NCI-H774 (cell line): Measurements from ENCODE around the gene DYRK3.
"Not testable (repeated sequence)": the region's sequence is repeated elsewhere in the genome, so short reads cannot be mapped to it uniquely, and the experiment has no call there.

Experiments
- DNase-seq: peaks from one replicate; lab custom pipeline; 2025; lab: John Stamatoyannopoulos, UW

Gene DYRK3

DNA sequence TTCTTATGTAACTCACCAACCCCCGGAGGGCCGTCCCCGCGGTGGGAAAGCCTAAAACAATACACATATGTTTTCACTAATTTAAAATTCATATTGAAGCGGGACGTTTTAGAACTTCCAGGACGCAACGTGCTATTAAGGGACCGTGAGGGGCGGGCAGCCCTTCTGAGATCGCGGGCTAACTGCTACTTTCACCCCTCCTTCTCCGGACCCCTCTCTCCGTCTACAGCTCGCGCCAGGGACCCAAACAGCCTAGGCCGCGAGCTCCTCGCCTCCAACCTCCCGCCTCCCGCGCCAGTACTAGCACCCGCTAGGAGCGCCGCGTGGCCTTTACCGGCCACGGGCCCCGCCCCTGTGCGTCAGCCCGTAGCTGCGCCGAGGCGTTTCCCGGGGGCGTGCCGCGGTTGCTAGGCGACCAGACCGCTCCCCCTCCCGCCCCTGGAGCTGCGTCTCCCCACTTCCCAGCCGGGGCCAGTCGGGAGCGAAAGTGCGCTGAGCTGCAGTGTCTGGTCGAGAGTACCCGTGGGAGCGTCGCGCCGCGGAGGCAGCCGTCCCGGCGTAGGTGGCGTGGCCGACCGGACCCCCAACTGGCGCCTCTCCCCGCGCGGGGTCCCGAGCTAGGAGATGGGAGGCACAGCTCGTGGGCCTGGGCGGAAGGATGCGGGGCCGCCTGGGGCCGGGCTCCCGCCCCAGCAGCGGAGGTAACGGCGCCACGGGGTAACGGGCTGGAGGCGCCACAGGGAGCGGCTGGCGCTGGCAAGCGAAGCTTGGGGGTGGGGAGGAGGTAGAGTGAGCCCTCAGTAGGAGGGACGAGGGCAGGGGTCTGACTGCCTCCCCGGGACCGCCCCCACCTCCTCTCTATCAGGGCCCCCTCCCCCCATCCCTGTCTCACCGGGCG, at the start of gene DYRK3:
Gene DYRK3, plus strand, starts transcription at position 457 of the 898 bp plus-strand sequence. Its CDS starts 168 bp downstream, at position 625.
- peak; percentile 96 for DNase-seq

DNA sequence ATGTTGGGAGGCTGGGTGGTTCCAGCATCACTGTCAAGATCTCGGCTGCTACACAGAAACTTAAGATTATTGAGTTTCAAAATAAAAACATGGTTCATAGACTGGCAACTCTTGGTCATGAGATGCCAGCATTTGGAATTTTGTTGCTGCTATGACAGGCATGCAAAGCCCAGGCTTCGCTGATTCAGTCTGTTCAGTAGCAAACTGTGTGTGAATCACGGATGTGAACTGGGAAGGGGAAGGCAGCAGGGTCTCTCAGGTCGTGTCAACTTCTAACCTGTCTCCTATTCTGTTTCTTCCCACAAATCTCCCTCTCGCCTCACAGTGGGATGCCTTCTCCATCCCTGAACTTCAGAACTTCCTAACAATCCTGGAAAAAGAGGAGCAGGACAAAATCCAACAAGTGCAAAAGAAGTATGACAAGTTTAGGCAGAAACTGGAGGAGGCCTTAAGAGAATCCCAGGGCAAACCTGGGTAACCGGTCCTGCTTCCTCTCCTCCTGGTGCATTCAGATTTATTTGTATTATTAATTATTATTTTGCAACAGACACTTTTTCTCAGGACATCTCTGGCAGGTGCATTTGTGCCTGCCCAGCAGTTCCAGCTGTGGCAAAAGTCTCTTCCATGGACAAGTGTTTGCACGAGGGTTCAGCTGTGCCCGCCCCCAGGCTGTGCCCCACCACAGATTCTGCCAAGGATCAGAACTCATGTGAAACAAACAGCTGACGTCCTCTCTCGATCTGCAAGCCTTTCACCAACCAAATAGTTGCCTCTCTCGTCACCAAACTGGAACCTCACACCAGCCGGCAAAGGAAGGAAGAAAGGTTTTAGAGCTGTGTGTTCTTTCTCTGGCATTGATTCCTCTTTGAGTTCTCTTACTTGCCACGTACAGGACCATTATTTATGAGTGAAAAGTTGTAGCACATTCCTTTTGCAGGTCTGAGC, 48.6 kb upstream of the DYRK3 start:
- no peak for DNase-seq

DNA sequence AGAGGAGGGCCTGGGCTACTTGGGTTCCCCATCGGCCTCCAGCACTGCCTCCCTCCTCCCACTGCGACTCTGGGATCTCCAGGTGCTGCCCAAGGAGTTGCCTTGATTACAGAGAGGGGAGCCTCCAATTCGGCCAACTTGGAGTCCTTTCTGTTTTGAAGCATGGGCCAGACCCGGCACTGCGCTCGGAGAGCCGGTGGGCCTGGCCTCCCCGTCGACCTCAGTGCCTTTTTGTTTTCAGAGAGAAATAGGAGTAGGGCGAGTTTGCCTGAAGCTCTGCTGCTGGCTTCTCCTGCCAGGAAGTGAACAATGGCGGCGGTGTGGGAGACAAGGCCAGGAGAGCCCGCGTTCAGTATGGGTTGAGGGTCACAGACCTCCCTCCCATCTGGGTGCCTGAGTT, 47.4 kb upstream of the DYRK3 start:
- DNase-seq = no peak

DNA sequence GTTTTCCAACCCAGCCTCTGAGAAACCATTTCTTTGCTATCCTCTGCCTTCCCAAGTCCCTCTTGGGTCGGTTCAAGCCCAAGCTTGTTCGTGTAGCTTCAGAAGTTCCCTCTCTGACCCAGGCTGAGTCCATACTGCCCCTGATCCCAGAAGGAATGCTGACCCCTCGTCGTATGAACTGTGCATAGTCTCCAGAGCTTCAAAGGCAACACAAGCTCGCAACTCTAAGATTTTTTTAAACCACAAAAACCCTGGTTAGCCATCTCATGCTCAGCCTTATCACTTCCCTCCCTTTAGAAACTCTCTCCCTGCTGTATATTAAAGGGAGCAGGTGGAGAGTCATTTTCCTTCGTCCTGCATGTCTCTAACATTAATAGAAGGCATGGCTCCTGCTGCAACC, 46.8 kb upstream of the DYRK3 start:
- DNase-seq = no peak

DNA sequence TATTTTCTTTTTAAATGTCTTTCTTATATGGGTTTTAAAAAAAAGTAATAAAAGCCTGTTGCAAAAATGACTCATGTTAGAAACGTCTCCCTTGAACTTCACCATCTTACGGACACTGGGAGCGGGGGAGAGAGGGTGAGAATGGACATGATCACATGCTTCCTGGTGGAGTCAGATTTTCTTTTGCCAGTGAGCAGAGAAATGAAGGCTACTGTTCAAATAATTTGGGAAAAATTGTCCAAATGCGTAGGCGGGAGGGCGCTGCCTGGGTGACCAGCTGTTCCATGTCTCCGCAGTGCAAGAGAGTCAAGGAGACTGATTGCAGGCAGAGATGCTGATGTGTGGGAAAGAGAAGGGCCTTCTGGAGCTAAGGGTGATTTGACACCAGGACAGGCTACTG, 46.1 kb upstream of the DYRK3 start:
- no peak for DNase-seq

DNA sequence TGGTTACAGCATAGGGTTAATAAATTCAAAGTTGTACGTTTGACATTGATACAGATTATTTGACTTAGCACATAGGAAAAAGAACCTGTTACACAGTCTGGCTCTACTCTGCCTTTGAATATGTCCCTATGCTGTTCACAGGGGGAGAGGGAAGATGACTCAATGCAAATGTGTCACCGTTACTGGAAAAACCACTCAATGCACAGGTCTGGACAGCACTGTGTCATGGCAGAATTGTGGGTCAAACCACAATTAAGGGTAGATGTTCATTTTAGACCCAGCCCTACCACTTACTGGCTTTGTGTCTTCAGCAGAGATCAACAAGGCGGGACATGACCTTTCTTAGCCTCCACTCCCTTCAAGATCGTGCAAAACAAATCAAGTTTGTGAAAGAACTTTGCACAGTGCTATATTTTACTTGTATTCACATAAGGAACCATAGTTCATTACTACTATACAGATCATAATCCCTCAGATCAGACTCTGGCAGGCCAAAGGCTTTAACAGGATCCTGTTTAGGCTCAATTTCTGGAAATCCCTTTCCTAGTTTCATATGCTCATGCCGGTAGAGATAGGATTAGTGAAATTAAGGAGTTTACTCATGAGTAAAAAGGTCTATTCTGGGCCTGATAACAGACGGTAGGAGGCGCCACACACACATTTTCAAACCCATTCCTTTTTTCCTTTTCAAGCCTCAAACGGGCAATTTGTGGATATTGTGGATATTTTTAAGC, 45.1 kb upstream of the DYRK3 start:
- no peak for DNase-seq

DNA sequence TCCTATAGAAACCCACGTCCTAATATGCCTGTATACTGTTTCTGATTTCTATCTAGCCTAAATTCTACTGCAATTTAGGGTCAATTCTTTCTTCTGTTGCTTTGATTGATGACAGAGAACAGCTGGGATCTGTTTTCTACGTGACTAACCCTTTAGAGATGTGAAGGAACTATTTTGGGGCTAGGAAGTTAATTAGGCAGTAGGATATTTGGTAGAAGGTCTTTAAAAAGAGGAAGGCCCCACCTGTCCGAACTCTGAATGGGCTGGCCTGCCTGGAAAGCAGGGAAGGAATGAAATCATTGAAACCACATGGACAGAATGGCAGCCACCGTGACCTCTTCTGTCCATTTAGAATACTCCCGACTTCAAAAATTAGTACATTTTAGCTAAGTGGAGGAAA, 44.1 kb upstream of the DYRK3 start:
- no peak for DNase-seq

DNA sequence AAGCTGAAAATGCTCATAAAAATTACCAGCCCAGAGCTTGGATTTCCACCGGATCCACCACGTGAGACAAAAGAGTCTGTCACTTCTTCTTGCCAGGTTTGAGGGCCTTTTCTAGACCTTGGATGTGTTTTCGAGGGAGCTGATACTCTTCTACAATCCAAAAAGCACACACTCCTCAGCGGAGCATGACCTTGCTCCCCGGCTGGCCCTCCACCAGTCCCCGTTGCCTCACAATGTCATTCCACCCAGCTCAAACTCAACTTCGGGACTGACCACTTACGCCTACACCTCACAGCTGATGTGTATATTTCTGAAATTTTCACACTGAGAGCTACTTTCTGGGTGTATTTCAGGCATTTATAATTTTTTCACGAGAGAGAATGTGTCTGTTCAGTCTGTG, 43.6 kb upstream of the DYRK3 start:
- no peak for DNase-seq

DNA sequence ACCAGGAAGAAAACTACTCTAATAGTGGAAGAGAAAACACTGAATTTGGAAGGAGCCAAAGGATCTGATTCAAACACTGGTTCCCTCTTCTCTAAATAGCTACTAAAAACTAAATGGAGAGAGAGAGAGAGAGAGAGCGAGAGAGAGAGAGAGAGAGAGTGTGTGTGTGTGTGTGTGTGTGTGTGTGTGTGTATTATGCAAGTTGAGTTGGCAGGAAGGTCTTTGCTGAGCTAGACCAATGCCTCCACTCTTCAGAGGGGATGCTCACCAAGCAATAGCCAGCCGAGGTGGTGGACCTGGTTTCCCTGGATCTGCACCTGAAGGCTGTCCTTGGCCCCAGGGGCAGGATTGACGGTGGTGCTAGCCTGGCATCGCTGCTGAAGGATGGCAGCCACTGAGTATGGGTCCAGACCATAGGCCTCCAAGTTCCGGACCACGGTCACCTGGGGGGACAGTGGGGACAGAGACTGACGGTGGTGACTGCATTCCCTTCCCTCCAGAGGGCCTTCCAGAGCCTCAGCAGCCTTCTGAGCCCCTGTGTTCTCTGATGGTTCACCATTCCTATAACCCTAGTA, 41.9 kb upstream of the DYRK3 start:
- DNase-seq = no peak

DNA sequence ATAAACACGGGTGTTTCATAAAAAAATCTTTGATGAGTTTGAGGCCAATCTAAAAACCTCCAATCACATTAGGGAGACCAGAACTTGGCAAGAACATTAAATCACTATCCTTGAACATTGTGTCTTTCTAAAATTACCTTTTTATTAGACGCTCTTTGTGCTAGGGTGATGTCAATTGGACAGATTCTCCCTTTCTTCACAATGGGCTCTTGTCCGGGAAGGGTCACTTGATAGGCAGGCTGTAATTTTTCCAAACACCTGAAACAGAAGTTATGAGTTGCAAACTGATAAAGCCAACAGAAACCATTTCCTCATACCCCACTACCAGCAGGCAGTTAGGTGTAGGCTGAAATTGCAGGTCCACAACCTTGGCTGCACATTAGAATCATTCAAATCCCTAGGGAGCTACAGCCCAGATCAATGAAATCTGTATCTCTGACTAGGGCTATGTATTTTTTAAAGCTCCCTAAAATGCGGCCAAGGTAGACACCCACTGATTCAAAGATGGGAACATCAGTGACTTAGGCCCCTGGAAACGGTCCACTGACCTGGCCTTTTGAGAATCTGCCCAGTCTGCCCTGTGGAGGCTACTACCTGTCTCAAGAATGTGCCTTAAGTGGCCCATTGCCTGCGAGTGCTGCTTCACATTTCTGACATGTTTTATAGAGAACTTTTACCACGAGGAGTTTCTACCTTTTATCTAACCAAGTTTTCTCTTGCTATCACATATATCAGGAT, 39.6 kb upstream of the DYRK3 start:
- DNase-seq = no peak

DNA sequence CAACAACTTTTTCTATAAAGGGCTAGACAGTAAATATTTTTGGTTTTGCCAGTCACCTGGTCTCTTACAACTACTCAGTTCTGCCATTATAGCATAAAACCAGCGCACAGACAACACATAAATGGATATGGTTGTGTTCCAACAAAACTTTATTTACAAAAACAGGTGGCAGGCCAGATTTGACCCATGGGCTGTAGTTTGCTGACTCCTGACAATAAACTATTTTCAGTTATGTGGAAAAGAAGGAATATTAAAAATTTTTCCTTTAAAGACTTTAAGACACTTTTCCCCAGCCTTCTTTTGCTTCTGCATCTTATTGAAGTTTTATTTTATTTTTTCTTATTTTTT, 39.0 kb upstream of the DYRK3 start:
- DNase-seq = no peak

DNA sequence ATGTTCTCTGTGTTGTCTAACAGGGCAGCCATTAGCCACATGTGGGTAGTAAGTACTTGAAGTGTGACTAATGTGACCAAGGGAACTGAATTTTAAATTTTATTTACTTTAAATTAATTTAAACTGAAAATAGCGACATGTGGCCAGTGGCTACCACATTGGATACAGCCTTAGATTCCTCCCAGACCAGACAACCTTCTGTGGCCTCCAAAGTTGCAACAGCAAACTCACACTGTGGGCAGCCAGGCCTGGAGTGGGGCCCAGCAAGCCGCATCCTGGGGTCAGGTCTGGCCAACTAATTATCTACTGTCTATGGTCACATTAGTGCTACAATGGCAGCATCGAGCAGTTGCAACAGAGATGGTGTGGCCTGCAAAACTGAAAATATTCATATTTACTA, 34.8 kb upstream of the DYRK3 start:
- DNase-seq = no peak

DNA sequence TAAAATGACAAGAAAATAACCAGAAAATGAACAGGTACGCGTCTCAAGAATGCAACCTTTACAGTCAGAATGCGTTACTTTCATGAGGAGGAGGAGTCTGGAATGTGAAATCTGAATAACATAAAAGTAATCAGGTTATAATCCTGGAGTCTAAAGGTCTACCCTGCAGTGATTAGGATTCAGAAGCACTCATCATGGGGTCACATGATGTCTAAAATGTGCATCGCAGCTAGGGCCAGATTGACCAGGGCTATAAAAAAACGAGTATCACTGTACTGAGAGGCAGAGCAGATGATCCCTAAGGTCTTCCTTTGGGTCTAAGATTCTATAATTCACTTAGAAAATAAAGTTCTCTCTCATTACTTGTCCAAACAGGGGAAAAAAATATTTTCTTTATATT, 30.5 kb upstream of the DYRK3 start:
- DNase-seq = no peak

DNA sequence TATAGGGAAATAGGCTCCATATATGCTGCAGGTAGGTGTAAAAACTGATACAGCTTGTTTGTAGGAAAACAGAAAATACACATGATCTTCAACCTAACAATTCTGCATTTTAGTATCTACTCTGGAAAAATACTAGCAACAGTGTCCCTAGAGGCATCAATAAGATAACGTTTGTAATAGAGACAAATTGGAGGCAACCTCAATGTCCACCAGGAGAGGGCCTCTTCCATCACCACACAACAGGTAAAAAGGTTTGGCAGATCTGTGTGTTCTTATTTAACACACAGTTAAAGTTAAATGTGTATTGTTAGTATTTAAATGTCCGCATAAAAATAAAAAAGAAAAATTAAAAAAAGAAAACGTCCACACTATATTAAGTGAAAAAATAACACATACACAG, 28.5 kb upstream of the DYRK3 start:
- DNase-seq = no peak

DNA sequence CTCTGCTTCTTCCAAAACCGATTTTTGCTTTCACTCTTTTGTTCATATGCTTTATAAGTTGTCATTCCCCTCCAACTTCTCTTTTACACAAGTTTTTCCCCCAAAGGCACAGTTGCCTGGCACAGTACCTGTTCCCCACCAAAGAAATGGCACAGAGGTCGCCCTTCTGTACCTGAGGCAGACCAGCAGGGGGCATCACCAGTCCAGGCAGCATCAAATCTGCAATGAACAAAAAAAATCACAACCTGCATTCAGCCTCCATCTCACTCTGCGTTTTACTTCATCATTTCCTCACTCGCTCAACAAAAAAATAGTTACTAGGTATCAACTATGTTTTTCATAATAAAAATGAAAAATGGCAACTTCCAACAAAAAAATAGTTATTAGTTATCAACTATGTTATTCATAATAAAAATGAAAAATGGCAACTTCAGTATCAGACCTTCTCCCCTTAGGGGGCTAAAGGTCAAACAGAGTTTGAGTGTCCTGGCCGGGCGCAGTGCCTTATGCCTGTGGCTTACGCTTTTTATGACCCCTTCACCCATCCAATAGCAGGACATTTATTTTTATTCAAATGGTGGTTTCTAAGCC, 27.1 kb upstream of the DYRK3 start:
- peak; percentile 16 for DNase-seq

DNA sequence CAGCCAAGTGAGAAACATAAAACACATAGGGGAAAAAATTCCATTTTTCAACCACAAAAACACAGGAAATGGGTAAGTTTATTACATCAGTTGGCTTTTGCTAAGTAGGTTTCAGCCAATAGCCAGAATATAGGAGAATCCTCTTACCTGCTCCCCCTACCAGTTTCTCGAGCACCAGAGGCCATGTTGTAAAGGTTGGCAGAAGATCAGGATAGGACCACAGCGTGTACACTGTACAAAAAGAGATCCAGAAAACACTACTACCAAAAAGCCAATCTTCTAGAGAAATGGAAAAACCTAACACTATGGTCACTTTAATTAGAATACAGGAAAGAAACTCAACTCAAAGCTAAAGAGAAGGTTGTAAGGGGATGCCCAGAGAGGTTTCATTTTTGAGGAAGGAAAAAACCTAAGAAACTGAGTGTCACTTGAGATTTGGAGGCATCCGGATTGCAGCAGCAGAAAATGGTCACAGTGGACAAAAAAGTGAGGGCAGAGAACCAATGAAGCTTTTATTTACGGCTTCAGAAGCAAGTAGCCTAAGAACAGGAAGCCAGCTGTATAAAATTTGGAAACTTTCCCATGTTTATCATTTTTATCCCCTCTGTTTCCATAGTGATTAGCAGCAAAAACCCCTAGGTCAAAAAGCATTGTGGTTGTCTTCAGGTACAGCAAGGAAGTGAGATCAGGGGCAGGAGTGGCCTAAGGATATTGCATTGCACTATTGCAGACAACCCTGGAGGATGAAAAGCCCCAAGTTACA, 25.9 kb upstream of the DYRK3 start:
- no peak for DNase-seq

DNA sequence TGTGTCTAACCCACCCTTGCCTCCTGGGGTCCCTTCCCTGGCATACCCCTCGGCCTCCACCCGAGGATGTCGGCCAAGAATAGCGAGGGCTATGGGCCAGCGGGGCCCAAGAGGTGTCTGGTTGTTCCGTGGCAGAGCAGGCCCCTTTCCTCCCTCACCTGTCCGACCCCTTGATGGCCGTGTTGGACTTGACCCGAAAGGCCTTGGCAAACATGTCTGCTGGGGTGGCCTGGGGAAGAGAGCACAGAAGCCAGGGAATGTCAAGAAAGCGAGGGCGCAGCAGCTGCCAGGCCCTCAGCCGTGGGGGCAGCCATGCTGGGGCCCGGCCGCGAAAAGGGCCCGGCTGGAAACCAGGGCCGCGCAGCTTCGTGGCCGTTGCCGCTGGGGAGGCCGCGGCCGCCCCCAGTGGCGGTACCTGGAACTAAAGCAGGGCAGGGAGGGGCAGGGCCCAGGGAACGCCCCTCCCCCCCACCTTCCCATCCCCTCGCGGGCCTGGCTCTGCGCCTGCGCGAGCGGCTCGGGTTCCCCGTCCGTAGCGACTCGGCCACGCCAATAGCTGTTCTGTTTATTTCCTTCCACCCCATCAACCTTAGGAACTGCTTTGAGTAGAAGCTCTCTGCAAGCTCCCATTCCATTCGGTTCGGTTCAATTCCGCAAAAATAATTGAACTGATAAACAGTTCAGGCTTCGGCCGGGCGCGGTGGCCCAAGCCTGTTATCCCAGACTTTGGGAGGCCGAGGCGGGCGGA, 23.0 kb upstream of the DYRK3 start, which contains the start of gene EIF2D:
Gene EIF2D, minus strand, starts transcription at position 337 of the 748 bp plus-strand sequence. Its CDS starts 123 bp downstream, at position 214.
- peak; percentile 92 for DNase-seq

DNA sequence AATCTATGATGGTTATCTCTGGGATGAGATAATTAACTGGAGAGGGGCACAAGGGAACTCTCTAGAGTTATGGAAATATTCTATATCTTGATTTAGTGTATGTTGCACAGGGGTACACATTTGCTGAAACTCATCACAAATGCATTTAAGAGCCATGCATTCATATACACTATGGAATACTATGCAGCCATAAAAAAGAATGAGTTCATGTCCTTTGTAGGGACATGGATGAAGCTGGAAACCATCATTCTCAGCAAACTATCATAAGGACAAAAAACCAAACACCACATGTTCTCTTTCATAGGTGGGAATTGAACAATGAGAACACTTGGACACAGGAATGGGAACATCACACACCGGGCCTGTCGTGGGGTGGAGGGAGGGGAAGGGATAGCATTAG, 8.9 kb upstream of the DYRK3 start:
- not testable (repeated sequence) for DNase-seq

DNA sequence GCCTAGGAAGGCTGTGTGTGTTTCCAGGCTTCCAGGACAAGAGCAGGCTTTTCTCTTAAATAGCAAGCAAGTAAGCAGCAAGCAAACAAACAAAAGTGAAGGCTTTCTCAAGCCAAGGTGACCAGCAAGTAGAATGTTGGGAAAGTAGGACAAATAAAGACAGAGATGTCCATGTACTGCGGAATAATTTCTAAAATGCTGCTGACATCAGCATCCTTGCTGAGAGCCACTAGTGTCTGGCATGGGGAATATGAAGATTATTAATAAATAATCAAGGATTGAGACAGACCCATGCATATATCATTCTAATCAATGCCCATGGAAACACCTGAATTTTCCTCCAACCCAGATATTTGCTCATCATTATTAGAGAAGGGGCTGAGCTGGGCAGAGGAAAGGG, 6.4 kb upstream of the DYRK3 start:
- DNase-seq = no peak
